ENCODE data around the gene OBP2A. TPM values are rescaled to one million over a fixed set of nuclear protein-coding genes. Genes with fewer than 3 reads are reported as not detected.

The OBP2A gene
- total RNA-seq, 2 experiments from 2014 or later = not detected

DNA sequence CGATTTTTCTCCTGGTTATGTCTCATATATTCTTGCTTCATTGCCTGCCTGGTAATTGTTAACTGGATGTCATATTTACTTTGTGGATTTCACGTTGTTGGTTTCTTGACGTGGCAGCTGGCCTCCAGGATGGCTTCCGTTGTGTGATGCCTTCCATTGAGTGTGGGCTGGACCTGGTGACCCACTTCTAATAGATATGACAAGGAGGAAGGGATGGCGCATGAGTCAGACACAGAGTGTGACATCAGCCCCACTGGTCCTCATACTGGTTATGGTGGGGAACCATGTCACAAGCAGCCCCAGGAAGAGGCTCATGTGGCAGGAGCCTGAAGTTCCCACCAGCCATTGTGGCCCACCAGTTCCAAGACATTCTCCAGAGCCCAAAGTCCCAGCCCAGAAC, 9.3 kb downstream of the OBP2A start:
- ChIA-PET POLR2A (no interaction called here), CTCF (no interaction called here)
- intact Hi-C loops (cut with micrococcal nuclease) = no loop called here
- TF ChIP-seq, protein P1, sequence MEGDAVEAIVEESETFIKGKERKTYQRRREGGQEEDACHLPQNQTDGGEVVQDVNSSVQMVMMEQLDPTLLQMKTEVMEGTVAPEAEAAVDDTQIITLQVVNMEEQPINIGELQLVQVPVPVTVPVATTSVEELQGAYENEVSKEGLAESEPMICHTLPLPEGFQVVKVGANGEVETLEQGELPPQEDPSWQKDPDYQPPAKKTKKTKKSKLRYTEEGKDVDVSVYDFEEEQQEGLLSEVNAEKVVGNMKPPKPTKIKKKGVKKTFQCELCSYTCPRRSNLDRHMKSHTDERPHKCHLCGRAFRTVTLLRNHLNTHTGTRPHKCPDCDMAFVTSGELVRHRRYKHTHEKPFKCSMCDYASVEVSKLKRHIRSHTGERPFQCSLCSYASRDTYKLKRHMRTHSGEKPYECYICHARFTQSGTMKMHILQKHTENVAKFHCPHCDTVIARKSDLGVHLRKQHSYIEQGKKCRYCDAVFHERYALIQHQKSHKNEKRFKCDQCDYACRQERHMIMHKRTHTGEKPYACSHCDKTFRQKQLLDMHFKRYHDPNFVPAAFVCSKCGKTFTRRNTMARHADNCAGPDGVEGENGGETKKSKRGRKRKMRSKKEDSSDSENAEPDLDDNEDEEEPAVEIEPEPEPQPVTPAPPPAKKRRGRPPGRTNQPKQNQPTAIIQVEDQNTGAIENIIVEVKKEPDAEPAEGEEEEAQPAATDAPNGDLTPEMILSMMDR (IDR thresholded peaks at IDR 0.05) = no peak
- H3K4me1 Mint-ChIP-seq (ENCODE audit: low read depth) = no peaks in the 10 kb centered on the region
- peaks cover 6% of the 10 kb centered on the region for H3K27me3 Mint-ChIP-seq
- H3K4me3 Mint-ChIP-seq = no peak overlapping the region
- ATAC-seq (no peak), DNase-seq (no peak)
- H3K27ac Mint-ChIP-seq = no peak overlapping the region
- H3K36me3 Mint-ChIP-seq (ENCODE audit: low read depth) = no peaks in the 10 kb centered on the region
- H3K9me3 Mint-ChIP-seq = no peaks in the 10 kb centered on the region

DNA sequence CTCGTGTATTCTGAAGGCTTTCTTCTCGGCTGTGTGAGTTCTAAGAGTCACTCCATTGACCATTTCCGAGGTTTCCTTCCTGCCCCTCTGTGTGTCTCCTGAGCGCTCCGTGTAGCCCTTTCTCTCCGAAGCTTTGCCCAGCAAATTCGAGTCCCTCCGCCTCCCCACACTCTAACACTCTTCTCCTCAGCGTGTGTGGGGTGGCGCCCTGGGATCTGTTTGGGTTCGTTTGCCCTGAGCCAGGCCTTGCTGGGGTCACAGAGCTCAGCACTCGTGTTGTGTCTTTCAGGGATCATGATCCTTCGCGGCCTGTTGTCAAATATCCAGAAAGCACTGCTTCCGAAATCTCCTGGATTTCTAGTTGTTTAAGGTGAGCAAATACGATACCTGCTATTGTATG, 10.0 kb downstream of the OBP2A start:
- H3K27ac Mint-ChIP-seq = no peak overlapping the region
- H3K36me3 Mint-ChIP-seq (ENCODE audit: low read depth) = no peaks in the 10 kb centered on the region
- ChIA-PET POLR2A (no interaction called here), CTCF (no interaction called here)
- intact Hi-C loops (cut with micrococcal nuclease) = no loop called here
- H3K4me3 Mint-ChIP-seq = no peak overlapping the region
- TF ChIP-seq, protein P1 (IDR thresholded peaks at IDR 0.05) = no peak
- peaks cover 9% of the 10 kb centered on the region for H3K27me3 Mint-ChIP-seq
- ATAC-seq = no peak
- H3K9me3 Mint-ChIP-seq = no peaks in the 10 kb centered on the region
- no peaks in the 10 kb centered on the region for H3K4me1 Mint-ChIP-seq (ENCODE audit: low read depth)
- DNase-seq = no peak

DNA sequence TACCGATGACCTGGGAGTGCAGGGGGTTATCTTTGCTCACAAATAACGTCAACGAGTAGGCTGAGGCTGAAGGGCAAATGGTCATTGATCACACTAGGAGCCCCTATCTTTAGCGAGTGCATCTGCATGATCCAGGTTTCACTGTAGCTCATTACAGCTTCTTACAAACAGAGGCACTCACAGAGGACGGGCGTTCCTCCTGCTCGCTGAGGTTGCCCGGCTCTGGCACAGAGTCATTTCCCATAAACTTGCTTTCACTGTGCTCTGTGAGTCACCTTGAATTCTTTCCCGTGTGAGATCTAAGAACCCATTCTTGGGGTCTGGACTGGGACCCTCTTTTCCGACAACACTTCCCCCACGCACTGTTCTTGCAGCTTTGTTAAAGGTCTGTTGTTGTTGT, 13.7 kb downstream of the OBP2A start:
- Mint-ChIP-seq H3K27ac (no peak overlapping the region), H3K36me3 (ENCODE audit: low read depth) (no peaks in the 10 kb centered on the region), H3K9me3 (no peaks in the 10 kb centered on the region), H3K4me1 (ENCODE audit: low read depth) (no peaks in the 10 kb centered on the region), H3K4me3 (no peak overlapping the region), H3K27me3 (peaks cover 9% of the 10 kb centered on the region)
- ATAC-seq = no peak
- TF ChIP-seq, protein P1 (IDR thresholded peaks at IDR 0.05) = no peak
- DNase-seq = no peak
- intact Hi-C loops (cut with micrococcal nuclease) = no loop called here
- ChIA-PET CTCF (no interaction called here), POLR2A (no interaction called here)

DNA sequence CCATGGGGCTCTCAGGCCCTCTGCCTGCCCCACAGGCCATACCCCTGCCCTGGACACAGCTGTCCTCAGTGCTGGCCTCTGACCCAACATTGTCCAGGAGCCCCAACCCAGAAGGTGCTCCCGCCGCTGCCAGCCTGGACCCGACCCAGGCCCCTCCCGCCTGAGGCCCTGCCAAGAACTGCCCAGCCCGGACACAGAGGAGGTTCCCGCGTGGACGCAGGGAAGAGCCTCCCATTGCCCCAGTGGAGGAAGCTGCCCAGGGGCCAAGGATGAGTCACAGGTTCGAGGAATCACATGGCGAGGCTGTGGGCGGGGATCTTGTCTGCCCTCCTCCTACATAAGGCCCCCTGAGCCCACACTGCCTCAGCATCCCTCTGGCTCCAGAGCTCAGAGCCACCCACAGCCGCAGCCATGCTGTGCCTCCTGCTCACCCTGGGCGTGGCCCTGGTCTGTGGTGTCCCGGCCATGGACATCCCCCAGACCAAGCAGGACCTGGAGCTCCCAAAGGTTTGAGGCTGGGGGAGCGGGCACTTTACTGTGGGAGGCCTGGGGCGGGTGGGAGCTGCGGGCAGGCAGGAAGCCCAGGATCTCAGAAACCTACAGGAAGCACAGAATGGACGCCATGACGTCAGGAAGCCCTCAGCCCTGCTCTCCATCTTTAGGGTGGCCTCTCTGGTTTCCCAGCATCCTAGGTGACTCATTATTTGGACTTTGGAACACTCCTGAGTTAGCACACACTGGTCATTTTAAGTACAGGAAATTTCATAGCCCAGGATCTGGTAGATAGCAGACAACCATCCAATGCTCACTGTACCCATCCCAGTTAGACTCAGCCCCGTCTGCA, 15.7 kb downstream of the OBP2A start, which contains the start of gene PAEP:
Gene PAEP, plus strand, starts transcription at position 366 of the 844 bp plus-strand sequence.
- ChIA-PET CTCF (no interaction called here), POLR2A (no interaction called here)
- intact Hi-C loops (cut with micrococcal nuclease) = no loop called here
- DNase-seq (no peak), ATAC-seq (no peak)
- H3K27ac Mint-ChIP-seq = no peak within 1 kb of the TSS
- H3K36me3 Mint-ChIP-seq (ENCODE audit: low read depth) = no peaks in the 10 kb centered on the region
- H3K27me3 Mint-ChIP-seq = peaks cover 9% of the 10 kb centered on the region
- TF ChIP-seq, protein P1 (IDR thresholded peaks at IDR 0.05) = no peak
- no peak within 1 kb of the TSS for H3K4me3 Mint-ChIP-seq
- no peaks in the 10 kb centered on the region for H3K9me3 Mint-ChIP-seq
- H3K4me1 Mint-ChIP-seq (ENCODE audit: low read depth) = no peaks in the 10 kb centered on the region

DNA sequence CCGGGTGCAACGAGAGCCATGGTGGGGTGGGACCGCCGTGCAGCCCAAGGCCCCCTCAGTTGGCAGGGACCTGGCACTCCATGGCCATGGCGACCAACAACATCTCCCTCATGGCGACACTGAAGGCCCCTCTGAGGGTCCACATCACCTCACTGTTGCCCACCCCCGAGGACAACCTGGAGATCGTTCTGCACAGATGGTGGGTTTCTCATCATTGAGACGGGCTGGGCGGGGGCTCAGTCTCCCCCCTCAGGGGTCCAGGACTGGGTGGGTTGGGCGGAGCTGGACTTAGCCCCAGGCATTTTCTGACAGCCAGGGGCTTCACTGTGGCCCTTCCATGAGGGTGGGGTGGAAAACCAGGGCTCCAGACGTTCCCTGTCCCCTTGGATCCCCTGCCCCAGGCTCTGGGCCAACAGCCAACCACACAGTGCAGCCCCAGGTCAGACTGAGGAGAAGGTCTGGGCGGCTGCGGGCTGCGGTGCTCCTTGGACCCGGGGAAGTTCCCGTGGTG, 16.4 kb downstream of the OBP2A start:
- Mint-ChIP-seq H3K36me3 (ENCODE audit: low read depth) (no peaks in the 10 kb centered on the region), H3K27ac (no peak overlapping the region), H3K9me3 (no peaks in the 10 kb centered on the region), H3K4me3 (no peak overlapping the region), H3K4me1 (ENCODE audit: low read depth) (no peaks in the 10 kb centered on the region), H3K27me3 (peaks cover 9% of the 10 kb centered on the region)
- TF ChIP-seq, protein P1 (IDR thresholded peaks at IDR 0.05) = no peak
- ATAC-seq (no peak), DNase-seq (no peak)
- ChIA-PET CTCF (no interaction called here), POLR2A (no interaction called here)
- intact Hi-C loops (cut with micrococcal nuclease) = no loop called here

Measured in activated CD8-positive, alpha-beta T cell treated with anti-CD3 and anti-CD28 coated beads for 36 hours (primary cell).